K562 (cell line): ENCODE results near the gene FCHSD1. TPM values are rescaled to one million over a fixed set of nuclear protein-coding genes. Genes with fewer than 3 reads are reported as not detected.

Experiments used
- AFF4 ChIP-seq: sonication (generic); formaldehyde crosslinking; IDR thresholded peaks from 2 replicates; pipeline ENCODE4 v1.8.0; 2023; ENCODE audit warnings: mild to moderate bottlenecking, missing genetic modification reagents
- ARID2 ChIP-seq: fragments of 450-650 bp; IDR thresholded peaks from 2 replicates; pipeline ENCODE4 v1.6.1; 2017; ENCODE audit warnings: antibody characterized with exemption, mild to moderate bottlenecking
- ARID3B ChIP-seq: fragments of 250-450 bp; sonication (Bioruptor Pico); IDR thresholded peaks from 2 replicates; pipeline ENCODE4 v1.4.0; 2020; ENCODE audit warnings: borderline replicate concordance
- ASH1L ChIP-seq: fragments of 450-650 bp; IDR thresholded peaks from 2 replicates; pipeline ENCODE4 v1.6.1; 2018; ENCODE audit warnings: borderline replicate concordance, mild to moderate bottlenecking, low read depth; ENCODE audit not compliant: partially characterized antibody
- BHLHE40 ChIP-seq: IDR thresholded peaks from 2 replicates; pipeline ENCODE4 v1.6.1; 2011; ENCODE audit warnings: low read length, improper control_type of control experiment
- BRCA1 ChIP-seq, 2 experiments: fragments of 450-650 bp in 1 of 2; sonication (generic) in 1 of 2; formaldehyde crosslinking in 1 of 2; IDR thresholded peaks; 2 replicates each; pipeline versions ENCODE4 v1.5.0 to v1.6.1; 2017 to 2020; ENCODE audit warnings: mild to moderate bottlenecking in 1 of 2, missing genetic modification reagents in 1 of 2
- CTCF ChIP-seq, 3 experiments: IDR thresholded peaks in 2 of 3; conservative IDR thresholded peaks in 1 of 3; 2 replicates each; pipeline ENCODE4 v1.5.1; 2011 to 2012; ENCODE audit warnings: low read length in 3 of 3, mild to moderate bottlenecking in 3 of 3, control low read depth in 2 of 3, improper control_type of control experiment in 1 of 3, inconsistent platforms in 1 of 3, low read depth in 1 of 3, mixed read lengths in 1 of 3, moderate library complexity in 1 of 3; ENCODE audit not compliant: insufficient read depth in 2 of 3
- ETV6 ChIP-seq, 3 experiments: fragments of 150-350 bp in 1 of 3; sonication (generic) in 1 of 3; formaldehyde crosslinking in 1 of 3; IDR thresholded peaks; 2 replicates each; pipeline versions ENCODE4 v1.6.1 to v1.8.0; 2014 to 2022; ENCODE audit warnings: borderline replicate concordance in 2 of 3, low read depth in 2 of 3, antibody characterized with exemption in 1 of 3, low read length in 1 of 3, mild to moderate bottlenecking in 1 of 3, missing genetic modification reagents in 1 of 3
- FOXP1 ChIP-seq: sonication (generic); formaldehyde crosslinking; IDR thresholded peaks from 2 replicates; pipeline ENCODE4 v1.8.0; 2022; ENCODE audit warnings: mild to moderate bottlenecking, missing genetic modification reagents
- HDAC6 ChIP-seq: IDR thresholded peaks from 2 replicates; pipeline ENCODE4 v1.6.1; 2012; ENCODE audit warnings: low read depth, mild to moderate bottlenecking, control low read depth, inconsistent platforms, low read length, moderate library complexity
- MAX ChIP-seq: sonication (generic); formaldehyde crosslinking; IDR thresholded peaks from 2 replicates; pipeline ENCODE4 v1.9.0; 2022; ENCODE audit warnings: mild to moderate bottlenecking, missing genetic modification reagents
- POLR2AphosphoS5 ChIP-seq: IDR thresholded peaks from 2 replicates; pipeline ENCODE4 v1.6.1; 2011; ENCODE audit warnings: mild to moderate bottlenecking, low read depth, low read length, moderate library complexity; ENCODE audit not compliant: control insufficient read depth, insufficient read depth
- ZNF124 ChIP-seq: sonication (generic); formaldehyde crosslinking; IDR thresholded peaks from 2 replicates; pipeline ENCODE4 v1.8.1; 2022; ENCODE audit warnings: missing genetic modification reagents
- ZNF408 ChIP-seq: fragments of 250-450 bp; sonication (Bioruptor Pico); IDR thresholded peaks from 2 replicates; pipeline ENCODE4 v1.4.0; 2020; ENCODE audit warnings: low read depth, mild to moderate bottlenecking, moderate library complexity
- ZNF511 ChIP-seq: sonication (generic); formaldehyde crosslinking; IDR thresholded peaks from 2 replicates; pipeline ENCODE4 v1.8.0; 2022; ENCODE audit warnings: mild to moderate bottlenecking, missing genetic modification reagents
- ZNF766 ChIP-seq: fragments of 200-800 bp; sonication (Bioruptor generic); conservative IDR thresholded peaks from 2 replicates; pipeline ENCODE4 v1.6.1; 2016; ENCODE audit warnings: missing genetic modification characterization, missing compliant biosample characterization
- polyA plus RNA-seq, 8 experiments: library from polyadenylated mRNA; depleted of rRNA in 4 of 8; stranded (reverse) in 5 of 8; unstranded in 3 of 8; fragments of >200 nt; fragmentation: Nextera tagmentation in 2 of 8; fragmentation: Illumina TruSeq in 1 of 8; extraction: Ambion mirVana in 2 of 8; extraction: Trizol in 1 of 8; gene quantifications; 2 replicates each; pipeline versions ENCODE4 v1.2.1 to v1.2.3, GENCODE V29; 2011 to 2014; ENCODE audit warnings: inconsistent platforms in 1 of 8, missing spikeins in 1 of 8
- total RNA-seq, 7 experiments: library from RNA; depleted of rRNA in 6 of 7; stranded (reverse); fragments of >200 nt in 6 of 7; fragmentation: Illumina TruSeq in 2 of 7; extraction: Trizol in 2 of 7; gene quantifications; 2 replicates each; pipeline versions ENCODE4 v1.2.1 to v1.2.3, GENCODE V29; 2011 to 2021; ENCODE audit warnings: low replicate concordance in 1 of 7

FCHSD1 gene
- total and polyA plus RNA-seq, 9 of the 15 experiments (the other 6 are each of a cell fraction or from before 2014, with no cell fraction given), result 0.35 to 37.5 (median 13.6) TPM

- no peak for TF ChIP-seq AFF4 (CRISPR knock-in tag)
- no peak for TF ChIP-seq ETV6 (IDR thresholded peaks at IDR 0.05; ENCODE audit: borderline replicate concordance in 1 of 2, low read depth in 2 of 2, low read length in 1 of 2)
- no peak for TF ChIP-seq ETV6 (CRISPR knock-in tag; IDR thresholded peaks at IDR 0.05; ENCODE audit: borderline replicate concordance)
- no peak for TF ChIP-seq POLR2AphosphoS5
- TF ChIP-seq BRCA1 (IDR thresholded peaks at IDR 0.05), result no peak
- no peak for TF ChIP-seq BRCA1 (CRISPR knock-in tag; IDR thresholded peaks at IDR 0.05)
- TF ChIP-seq ZNF124, result no peak
- no peak for TF ChIP-seq ARID3B (CRISPR knock-in tag)
- TF ChIP-seq CTCF (IDR thresholded peaks at IDR 0.05 in 2 of 3, conservative IDR thresholded peaks at IDR 0.05 in 1 of 3; ENCODE audit: insufficient read depth in 2 of 3, low read depth in 1 of 3, low read length in 3 of 3), result peak; percentile 97 to 99 (median 98)
- no peak for TF ChIP-seq ASH1L
- no peak for TF ChIP-seq ZNF511 (CRISPR knock-in tag)
- TF ChIP-seq ZNF766 (CRISPR knock-in tag), result no peak; the same call in 1 of the 2 replicates
- TF ChIP-seq MAX (CRISPR knock-in tag), result no peak
- no peak for TF ChIP-seq HDAC6
- no peak for TF ChIP-seq FOXP1 (CRISPR knock-in tag)
- TF ChIP-seq ARID2, result peak; percentile 60; the same call in 1 of the 2 replicates
- TF ChIP-seq BHLHE40, result peak; percentile 57; the same call in 1 of the 2 replicates
- no peak for TF ChIP-seq ZNF408 (CRISPR knock-in tag)
Observed at GRCh38 chr5:141691867-141692532, 40.8 kb upstream of the FCHSD1 start (continued).
